Skeletal muscle satellite cell (primary cell): ENCODE results near the gene GPN2.

Experiments used
- H3K27me3 ChIP-seq: 2 replicates; pipeline ENCODE4 v1.7.0; 2013; ENCODE audit warnings: low read length; ENCODE audit not compliant: control insufficient read depth, insufficient read depth
- H3K36me3 ChIP-seq: 2 replicates; pipeline ENCODE4 v1.7.0; 2013; ENCODE audit warnings: mild to moderate bottlenecking, control low read depth, low read length; ENCODE audit not compliant: insufficient read depth
- H3K4me1 ChIP-seq: 2 replicates; pipeline ENCODE4 v1.7.0; 2013; ENCODE audit warnings: low read length; ENCODE audit not compliant: control insufficient read depth, insufficient read depth
- H3K4me2 ChIP-seq: 2 replicates; pipeline ENCODE4 v1.7.0; 2013; ENCODE audit warnings: mild to moderate bottlenecking, low read length
- H3K4me3 ChIP-seq: 2 replicates; pipeline ENCODE4 v1.7.0; 2013; ENCODE audit warnings: low read length
- H3K9ac ChIP-seq: 2 replicates; pipeline ENCODE4 v1.7.0; 2013; ENCODE audit warnings: mild to moderate bottlenecking, low read depth, low read length, moderate library complexity
- H3K9me3 ChIP-seq: replicated peaks from 2 replicates; pipeline ENCODE4 v1.7.0; 2013; ENCODE audit warnings: mild to moderate bottlenecking, control low read depth, low read length

GPN2 gene

GRCh38 chr1:26915204-26915842, 25.2 kb upstream of the GPN2 start:
- Histone ChIP-seq H3K9me3 (no peaks in the 10 kb centered on the region), H3K4me1 (no peaks in the 10 kb centered on the region), H3K36me3 (no peaks in the 10 kb centered on the region), H3K4me2 (no peak overlapping the region), H3K27me3 (peaks cover 8% of the 10 kb centered on the region), H3K4me3 (no peak overlapping the region), H3K9ac (no peak overlapping the region)

GRCh38 chr1:26913754-26914619, 23.9 kb upstream of the GPN2 start, which contains the start of gene NR0B2:
NR0B2 (minus strand) TSS chr1:26913975; CDS start chr1:26913940, 35 bp downstream.
- Histone ChIP-seq H3K9ac (no peak within 1 kb of the TSS), H3K4me1 (no peaks in the 10 kb centered on the region), H3K27me3 (peaks cover 8% of the 10 kb centered on the region)

DNA sequence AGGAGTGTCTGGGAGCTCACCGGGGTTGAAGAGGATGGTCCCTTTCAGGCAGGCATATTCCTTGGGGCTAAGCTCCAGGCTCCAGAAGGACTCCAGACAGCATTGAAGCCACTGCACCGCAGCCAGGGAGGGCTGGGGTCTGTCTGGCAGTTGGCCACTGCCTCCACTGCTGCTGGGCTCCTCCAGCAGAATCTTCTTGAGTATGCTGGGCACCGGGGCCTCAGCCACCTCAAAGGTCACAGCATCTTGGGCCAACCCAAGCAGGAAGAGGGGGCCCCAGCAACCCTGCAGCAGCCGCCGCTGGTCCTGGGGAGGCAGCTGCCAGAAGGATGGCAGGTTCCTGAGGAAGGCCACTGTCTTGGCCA, 23.3 kb upstream of the GPN2 start:
- Histone ChIP-seq H3K9me3 (no peaks in the 10 kb centered on the region), H3K36me3 (no peaks in the 10 kb centered on the region), H3K4me1 (no peaks in the 10 kb centered on the region), H3K4me3 (no peak overlapping the region), H3K27me3 (peaks cover 8% of the 10 kb centered on the region), H3K9ac (no peak overlapping the region), H3K4me2 (no peak overlapping the region)

More at GRCh38 chr1:26913754-26914619, 23.9 kb upstream of the GPN2 start, which contains the start of gene NR0B2:
- H3K36me3 ChIP-seq: no peaks in the 10 kb centered on the region
- H3K4me2 ChIP-seq: no peak within 1 kb of the TSS
- no peak within 1 kb of the TSS for H3K4me3 ChIP-seq
- H3K9me3 ChIP-seq: no peaks in the 10 kb centered on the region

- Histone ChIP-seq H3K4me3 (no peak overlapping the region), H3K9ac (no peak overlapping the region), H3K27me3 (peaks cover 8% of the 10 kb centered on the region), H3K4me2 (no peak overlapping the region), H3K4me1 (peaks cover 7% of the 10 kb centered on the region), H3K36me3 (no peaks in the 10 kb centered on the region), H3K9me3 (no peaks in the 10 kb centered on the region)
Measured at GRCh38 chr1:26912147-26912490, 22.0 kb upstream of the GPN2 start.

DNA sequence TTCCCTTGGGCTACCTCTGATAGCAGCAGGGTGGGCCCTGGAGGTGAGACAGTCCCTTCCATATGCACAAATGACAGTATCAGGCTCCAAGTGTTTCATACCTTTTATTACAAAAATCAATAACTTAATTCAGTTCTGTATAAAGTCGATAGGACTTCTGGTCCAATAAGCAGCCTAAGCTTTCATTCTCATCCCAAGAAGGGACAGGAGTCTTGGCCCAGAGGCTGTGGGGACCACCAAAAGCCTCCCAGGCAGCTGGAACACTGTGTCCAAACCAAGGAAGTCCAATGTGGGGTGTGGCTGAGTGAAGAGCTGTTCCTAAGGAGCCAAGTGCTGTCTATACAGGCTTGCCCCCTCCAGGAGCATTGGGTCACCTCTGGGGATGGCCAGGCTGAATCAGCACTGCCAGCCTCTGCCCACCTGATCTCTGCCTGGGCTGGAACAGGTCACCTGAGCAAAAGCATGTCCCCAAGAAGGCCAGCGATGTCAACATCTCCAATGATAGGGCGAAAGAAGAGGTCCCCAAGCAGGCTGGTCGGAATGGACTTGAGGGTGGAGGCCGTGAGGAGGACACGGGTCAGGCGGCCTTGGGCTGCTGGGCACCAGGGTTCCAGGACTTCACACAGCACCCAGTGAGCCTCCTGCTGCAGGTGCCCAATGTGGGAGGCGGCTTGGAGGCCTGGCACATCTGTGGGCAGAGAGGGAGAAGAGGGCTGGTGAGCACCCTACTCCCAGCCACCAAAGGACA, 21.5 kb upstream of the GPN2 start:
- H3K4me1 ChIP-seq: peaks cover 8% of the 10 kb centered on the region
- H3K9ac ChIP-seq: no peak overlapping the region
- no peaks in the 10 kb centered on the region for H3K36me3 ChIP-seq
- H3K9me3 ChIP-seq: no peaks in the 10 kb centered on the region
- H3K27me3 ChIP-seq: peaks cover 8% of the 10 kb centered on the region
- no peak overlapping the region for H3K4me3 ChIP-seq
- no peak overlapping the region for H3K4me2 ChIP-seq

GRCh38 chr1:26910343-26911160, 20.5 kb upstream of the GPN2 start:
- H3K4me1 ChIP-seq: peaks cover 8% of the 10 kb centered on the region

DNA sequence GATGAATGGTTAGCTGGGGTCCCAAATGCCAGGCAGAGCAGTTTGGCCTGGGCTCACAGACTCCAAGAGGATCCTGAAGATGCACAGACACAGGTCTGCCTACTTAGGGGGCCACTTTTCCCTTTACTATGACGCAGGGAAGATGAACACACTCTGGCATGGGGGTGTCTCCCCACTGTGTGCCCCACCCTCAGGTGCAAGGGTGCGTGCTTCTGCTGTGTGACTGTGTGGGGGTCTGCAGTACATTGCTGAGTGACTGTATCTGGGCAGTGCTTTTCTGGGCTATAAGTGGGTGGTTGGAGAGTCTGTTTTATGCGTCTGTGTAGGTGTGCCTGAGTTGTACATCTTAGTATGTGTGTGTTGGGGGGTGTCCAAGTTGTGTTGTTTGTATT, 19.9 kb upstream of the GPN2 start:
- H3K4me2 ChIP-seq: no peak overlapping the region
- H3K9ac ChIP-seq: no peak overlapping the region
- H3K36me3 ChIP-seq: no peaks in the 10 kb centered on the region
- peaks cover 8% of the 10 kb centered on the region for H3K27me3 ChIP-seq
- no peaks in the 10 kb centered on the region for H3K9me3 ChIP-seq
- no peak overlapping the region for H3K4me3 ChIP-seq
- peaks cover 8% of the 10 kb centered on the region for H3K4me1 ChIP-seq

More at GRCh38 chr1:26910343-26911160, 20.5 kb upstream of the GPN2 start:
- Histone ChIP-seq H3K4me3 (no peak overlapping the region), H3K9ac (no peak overlapping the region), H3K4me2 (no peak overlapping the region), H3K27me3 (peaks cover 8% of the 10 kb centered on the region), H3K9me3 (no peaks in the 10 kb centered on the region), H3K36me3 (no peaks in the 10 kb centered on the region)

- peaks cover 8% of the 10 kb centered on the region for H3K27me3 ChIP-seq
Measured at GRCh38 chr1:26907071-26907917, 17.2 kb upstream of the GPN2 start.

GRCh38 chr1:26900815-26901511, 10.9 kb upstream of the GPN2 start:
- H3K9ac ChIP-seq: peak overlapping the region; percentile 97
- H3K36me3 ChIP-seq: peaks cover 14% of the 10 kb centered on the region

More at GRCh38 chr1:26907071-26907917, 17.2 kb upstream of the GPN2 start:
- Histone ChIP-seq H3K4me2 (peak overlapping the region; percentile 25), H3K9me3 (no peaks in the 10 kb centered on the region), H3K4me3 (no peak overlapping the region), H3K36me3 (no peaks in the 10 kb centered on the region), H3K9ac (no peak overlapping the region), H3K4me1 (peaks cover 8% of the 10 kb centered on the region)

More at GRCh38 chr1:26900815-26901511, 10.9 kb upstream of the GPN2 start:
- H3K9me3 ChIP-seq: no peaks in the 10 kb centered on the region
- peaks cover 11% of the 10 kb centered on the region for H3K4me1 ChIP-seq
- no peaks in the 10 kb centered on the region for H3K27me3 ChIP-seq
- H3K4me3 ChIP-seq: peak overlapping the region; percentile 88
- peak overlapping the region; percentile 88 for H3K4me2 ChIP-seq
